Islet of Langerhans (tissue), 1 donor: Measurements from ENCODE around the gene TAF15.

Source experiments
- FAIRE-seq: peaks from one replicate; lab custom pipeline; 2011; peaks lifted over from hg19 to GRCh38; lab: Jason Lieb, UNC

TAF15 gene

DNA sequence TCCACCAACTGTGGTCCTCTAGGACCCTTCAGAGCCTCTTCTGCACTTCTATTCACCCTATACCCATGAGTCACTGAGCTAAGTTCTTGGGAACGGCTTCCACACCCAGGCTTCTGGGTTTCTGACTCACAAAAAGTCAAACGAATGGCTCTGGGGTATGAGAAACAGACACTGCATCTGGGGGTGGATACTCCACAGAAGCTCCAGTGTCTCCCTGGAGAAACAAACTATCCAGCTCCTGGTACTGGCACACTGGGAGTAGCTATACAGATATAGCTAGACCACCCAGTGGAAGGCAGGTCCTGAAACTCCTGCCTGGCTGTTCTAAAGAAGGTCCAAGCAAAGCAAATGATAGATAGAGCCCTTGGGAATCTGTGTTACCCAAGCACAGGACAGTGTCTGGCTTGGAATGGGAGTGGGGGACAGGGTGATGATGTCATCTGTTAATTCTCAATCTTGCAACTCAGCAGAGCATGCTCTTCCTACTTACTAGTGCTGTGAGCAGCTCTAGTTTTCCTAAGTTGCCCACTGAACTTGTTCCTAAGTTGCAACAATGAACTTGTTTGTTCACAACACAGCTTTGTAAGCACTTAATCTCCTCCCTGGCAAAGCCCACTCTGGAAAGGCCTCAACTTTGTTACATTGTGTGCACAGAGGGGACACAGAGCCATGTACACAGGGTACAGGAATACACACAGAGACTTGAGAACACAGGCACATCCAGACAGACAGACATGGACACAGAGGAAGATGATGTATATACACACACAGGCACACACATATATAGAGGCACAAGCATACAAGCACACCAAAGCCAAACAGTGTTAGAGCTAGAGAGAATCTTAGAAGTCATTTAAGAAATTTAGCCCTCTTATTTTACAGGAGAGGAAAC lies 20.6 kb upstream of the TAF15 start:
- FAIRE-seq: no peak

DNA sequence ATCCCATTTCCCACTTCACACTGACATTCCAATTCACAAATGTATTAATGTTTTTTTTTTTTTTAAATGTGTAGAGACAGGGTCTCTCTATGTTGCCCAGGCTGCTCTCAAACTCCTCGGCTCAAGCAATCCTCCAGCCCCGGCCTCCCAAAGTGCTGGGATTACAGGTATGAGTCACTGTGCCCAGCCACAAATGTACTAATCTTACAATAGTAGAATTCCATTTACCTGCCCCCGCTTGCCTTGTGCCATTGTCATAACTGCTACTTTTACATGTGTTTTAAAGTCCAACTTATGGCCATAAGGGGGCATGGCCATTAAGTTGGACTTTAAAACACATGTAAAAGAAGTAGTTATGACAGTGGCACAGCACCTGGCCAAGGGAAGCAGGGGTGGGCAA lies 18.4 kb upstream of the TAF15 start:
- FAIRE-seq: no peak

DNA sequence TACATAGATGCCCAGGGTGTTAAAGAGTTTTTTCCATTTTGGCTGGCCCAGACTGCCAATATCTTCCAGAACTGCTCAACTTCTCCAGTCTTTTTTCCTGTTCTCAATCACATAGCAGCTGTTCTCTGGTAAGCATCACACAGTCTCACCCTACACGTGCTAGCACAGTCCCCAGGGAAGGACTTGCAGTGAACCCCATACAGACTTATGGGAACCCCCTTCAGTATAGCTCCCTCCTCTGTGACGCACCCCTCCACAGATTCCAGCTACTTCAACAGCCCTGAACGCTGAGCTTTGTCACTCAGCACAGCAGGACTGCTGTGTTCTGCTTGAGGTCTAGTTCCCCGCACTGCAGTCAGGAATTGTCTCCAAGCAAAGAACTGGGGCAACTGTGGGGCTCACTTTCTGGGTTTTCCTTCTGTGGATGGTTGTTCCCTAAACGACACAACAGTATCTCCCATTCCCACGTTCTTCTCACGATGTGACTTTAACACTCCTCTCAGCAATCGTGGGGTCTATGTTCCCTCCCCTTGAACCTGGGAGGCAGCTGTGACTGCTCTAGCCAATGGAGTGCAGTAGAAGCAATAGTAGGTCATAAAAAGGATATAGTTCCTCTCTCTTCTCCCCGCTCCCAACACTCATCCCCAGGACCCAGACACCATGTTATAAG lies 17.5 kb upstream of the TAF15 start:
- no peak for FAIRE-seq

DNA sequence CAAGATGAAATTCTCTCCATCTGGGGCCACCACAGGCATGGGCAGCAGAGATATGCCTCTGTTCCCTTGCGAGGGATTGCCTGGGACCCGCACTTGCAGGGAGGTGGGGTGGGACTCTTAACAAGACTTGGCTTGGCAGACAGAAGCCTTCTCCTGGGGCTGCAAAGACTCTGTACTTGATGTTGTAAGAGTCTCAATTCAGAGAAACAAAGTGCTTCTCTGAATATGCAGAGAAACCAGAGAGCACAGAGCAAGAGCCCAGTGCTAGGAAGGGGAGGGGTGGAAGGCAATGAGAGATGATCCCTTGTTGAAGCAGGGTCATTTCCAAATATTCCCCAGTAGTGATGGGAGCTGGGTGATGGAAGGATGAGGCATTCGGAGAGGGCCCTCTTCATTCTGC lies 16.0 kb upstream of the TAF15 start:
- FAIRE-seq: no peak

DNA sequence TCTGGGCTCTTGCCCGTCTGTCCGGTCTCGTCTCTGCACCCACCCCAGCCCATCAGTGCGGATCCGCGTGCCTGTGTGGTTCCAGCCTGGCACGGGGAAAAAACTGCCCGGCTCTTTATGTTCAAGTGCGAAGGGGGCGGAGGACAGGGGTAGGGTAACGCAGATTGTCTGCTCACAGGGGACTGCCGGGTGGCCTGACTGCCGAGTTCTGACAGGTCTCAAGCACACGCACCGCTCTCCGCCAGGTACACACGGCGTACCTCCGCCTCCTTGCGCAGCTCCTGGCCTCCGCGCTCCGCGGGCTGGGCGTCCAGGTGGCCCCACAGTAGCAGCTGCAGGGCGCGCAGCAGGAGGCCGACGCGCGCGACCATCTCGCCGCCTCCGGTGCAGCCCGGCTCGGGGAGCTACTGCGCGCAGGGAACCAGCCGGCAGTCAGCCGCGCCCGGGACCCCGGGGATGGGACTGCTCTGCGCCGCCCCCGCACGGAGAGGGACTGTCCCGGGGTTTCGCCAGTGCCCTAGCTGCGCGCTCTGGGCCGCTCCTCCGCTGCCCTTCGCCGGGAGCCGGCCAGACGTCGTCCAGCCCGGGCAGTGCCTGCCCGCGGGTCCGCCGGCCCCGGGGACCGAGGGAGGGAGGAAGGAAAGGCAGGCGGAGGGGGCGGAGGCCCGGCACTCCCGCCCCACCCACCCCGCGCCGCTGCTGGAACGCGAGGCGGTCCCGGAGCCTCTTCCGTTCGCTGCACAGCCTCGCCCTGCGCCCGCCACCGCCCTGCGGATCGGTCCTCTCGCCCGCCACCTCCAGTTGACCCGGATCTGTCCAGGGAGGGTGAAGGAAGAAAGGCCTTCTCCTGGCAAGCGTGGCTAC lies 14.0 kb upstream of the TAF15 start, which contains the start of gene MMP28:
Gene MMP28 (minus strand): TSS at position 635 of the 864 bp plus-strand sequence. CDS start 264 bp downstream, at position 371.
- FAIRE-seq: no peak

DNA sequence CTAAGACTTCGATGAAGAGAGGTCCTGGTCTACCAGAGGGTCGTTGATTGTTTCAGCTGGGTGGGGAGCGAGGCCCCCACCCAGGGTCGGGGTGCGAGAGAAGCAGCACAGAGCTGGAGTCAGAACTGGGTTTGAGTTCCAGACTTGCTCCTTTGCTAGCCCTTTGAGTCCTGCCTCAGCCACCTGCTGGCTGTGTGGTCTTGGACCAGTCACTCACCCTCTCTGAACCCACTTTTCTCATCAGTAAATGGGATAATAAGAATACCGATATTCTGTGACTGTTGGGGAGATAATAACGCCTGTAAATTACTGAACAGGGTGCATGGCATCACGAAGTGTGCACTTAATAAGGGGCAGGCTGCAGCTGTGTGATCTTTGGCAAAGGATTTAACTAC lies 13.4 kb upstream of the TAF15 start:
- FAIRE-seq: no peak

DNA sequence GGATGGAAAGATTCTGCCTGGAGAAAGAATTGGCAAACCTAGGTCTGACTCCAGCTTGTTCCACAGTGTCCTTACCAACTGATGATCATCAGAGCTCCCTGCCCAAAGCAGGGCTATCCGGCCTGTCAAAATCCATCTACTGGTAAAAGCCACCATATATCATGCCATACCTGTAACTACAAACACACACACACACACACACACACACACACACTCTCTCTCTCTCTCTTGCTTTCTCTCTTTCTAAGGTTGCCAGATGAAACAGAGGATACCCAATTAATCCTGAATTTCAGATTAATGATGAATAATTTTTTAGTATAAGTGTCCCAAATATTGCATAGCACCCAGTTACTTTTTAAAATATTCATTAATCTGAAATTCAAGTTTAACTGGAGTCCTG lies 12.3 kb upstream of the TAF15 start:
- no peak for FAIRE-seq

DNA sequence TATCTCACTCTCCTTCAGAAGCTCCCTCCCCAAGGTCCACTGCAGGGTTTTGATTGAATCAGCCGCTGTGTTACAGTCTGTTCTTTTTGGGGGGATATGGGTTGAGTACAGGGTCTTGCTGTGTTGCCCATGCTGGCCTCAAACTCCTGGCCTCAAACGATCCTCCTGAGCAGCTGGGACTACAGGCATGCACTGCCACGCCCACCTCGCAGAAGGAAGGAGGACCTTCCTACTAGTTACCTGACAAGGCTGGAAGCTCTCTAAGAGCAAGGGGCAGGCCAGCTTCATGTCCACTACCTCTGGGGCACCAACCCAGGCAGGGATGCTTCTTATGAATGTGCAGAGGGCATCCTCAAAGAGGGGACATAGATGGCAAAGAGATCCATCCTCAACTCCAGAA lies 11.9 kb upstream of the TAF15 start:
- no peak for FAIRE-seq

DNA sequence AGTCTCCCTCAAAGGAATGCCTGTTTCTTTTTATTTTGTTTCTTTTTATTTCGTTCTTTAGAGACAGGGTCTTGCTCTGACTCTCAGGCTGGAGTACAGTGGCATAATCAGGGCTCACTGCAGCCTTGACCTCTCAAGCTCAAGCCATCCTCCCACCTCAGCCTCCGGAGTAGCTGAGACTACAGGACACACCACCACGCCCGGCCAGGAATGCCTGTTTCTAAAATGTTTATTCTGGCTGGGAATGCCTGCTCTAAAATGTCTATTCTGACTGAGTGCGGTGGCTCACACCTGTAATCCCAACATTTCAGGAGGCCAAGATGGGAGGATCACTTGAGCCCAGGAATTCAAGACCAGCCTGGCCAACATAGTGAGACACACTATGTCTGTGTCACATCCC lies 11.4 kb upstream of the TAF15 start:
- no peak for FAIRE-seq

DNA sequence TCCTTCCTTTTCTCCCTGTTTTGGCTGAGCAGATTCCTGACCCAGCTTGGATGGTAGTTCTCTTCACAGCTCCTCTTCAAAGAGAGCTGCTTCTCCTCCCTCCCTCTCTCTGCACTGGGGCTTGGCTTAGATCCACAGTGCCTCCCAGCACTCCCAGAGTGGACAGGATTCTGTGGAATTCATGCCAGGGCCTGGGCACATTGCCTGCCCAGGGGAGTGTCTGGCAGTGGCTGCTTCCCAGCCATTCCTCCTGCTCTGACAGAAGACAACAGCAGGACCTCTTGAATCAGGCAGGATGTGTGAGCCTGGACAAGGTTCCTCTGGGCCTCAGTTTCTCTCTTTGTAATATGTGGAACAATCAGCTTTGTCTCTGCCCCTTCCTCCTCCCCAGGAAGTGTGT lies 9.3 kb upstream of the TAF15 start:
- FAIRE-seq: no peak

DNA sequence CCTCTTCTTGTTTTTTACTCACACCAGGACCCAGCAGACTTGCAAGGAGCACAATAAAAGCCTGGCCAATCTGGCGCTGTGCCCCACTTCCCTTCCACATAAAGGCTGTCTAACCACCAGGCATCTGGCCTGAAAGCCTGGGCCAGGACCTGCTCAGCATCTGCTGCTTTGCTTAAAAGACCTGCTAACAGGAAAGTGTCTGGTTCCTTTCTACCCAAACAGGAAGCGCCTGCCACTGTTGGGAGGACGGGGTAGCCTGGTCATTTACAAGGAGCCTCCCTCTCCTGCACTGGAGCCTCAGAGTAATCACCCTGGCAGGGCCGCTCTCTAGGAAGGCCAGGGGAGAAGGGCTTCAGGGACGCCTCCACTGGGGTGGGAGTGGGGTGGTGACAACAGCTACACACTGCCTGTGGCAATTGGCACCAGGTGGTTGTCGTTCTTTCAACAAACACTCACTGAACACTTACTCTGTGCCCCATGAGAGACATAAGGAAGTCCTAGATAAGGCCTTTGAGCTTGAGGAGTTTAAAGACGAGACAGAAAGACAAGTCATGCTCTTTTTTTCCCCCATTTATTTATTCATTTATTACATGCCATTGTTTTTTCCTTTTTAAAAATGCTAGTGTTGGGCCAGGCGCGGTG lies 7.6 kb upstream of the TAF15 start:
- no peak for FAIRE-seq

DNA sequence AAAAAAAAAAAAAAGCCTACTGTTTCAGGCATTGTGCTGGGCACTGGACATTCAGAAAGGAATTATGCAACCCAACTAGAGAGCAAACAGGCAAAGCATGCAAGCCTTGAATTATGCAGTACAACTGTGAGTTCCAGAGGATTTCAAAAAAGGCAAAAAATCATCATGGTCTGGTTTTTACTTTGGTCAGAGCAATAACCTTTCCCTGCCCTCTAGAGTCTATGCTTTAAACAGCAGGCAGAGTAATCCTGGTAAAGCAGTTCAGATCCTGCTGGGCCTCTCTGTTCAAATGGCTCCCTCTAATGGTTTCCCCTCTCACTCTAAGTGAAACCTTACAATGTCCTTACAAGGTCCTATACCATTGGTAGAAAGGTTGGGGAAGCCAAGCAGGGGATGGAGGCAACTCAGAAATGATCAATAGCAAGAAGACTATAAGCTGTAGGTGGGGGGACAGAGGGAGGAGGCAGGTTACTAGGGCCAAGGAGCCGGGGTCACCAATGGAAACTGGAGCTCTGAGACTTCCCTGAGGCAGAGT lies 4.6 kb upstream of the TAF15 start:
- FAIRE-seq: no peak

DNA sequence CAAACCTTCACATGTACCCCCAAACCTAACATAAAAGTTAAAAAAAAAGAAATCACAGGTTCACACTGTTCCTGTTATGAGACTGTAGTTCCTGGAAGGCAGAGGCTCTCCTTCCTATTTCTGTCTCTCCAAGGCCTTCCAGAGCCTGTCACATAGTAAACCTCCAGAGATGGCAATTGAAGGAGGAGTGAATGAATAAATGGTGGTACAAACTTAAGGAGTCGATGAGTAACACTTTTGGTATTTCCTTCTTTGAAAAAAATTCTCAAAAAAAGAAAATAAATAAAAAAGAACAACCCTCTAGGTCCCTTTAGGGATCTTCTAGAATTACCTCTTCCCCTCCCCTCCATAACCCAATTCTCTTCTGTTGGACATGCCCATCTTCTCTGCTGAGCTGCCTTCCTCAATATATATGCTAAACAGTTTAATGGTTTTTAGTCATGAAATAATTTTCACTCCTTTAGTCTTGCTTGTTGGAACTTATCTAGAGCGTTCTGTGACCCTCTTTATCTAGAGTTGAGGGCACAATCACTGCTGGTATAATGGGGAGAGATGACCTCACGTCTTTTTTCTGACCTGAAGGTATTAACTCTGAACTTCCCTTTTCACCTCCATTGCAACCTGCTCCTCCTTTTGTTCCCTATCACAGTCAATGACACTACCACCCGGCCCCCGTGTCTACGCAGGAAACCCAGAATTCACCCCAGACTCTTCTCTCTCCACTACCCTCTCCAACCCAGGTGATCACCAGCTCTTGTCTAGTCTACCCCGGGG lies 1.7 kb upstream of the TAF15 start:
- no peak for FAIRE-seq

DNA sequence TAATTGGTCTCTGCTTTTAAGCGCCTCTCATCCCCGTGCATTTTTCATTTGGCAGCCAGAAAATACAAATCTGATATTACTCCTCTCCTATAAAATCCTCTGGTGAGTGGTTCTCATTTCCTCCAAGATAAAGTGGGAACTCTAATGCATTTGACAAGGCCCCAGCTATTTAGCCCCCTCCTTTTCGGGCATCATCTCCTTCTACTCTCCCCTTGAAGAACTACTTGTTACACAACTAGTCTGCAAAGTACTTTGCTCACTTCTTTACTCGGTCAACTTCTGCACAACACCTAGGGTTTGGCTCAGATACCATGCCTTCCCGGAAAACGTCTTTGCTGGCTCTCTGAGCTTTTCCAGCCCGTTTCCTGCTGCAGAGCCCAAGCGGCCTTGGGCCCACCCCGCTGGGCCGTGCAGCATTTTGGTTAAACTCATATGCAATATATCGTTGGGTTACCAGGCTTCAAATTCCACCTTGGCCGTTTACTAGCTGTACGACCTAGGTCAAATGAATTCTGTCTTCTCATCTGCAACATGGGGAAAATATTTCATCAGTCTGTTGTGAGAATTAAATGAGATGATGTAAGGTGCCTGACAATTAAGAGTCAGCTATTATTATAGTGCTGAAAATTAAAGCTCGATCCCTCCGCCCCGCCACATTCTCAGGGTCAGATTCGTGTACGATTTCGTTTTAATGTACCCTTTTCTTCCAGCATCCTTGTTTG lies 883 bp upstream of the TAF15 start:
- FAIRE-seq: no peak

DNA sequence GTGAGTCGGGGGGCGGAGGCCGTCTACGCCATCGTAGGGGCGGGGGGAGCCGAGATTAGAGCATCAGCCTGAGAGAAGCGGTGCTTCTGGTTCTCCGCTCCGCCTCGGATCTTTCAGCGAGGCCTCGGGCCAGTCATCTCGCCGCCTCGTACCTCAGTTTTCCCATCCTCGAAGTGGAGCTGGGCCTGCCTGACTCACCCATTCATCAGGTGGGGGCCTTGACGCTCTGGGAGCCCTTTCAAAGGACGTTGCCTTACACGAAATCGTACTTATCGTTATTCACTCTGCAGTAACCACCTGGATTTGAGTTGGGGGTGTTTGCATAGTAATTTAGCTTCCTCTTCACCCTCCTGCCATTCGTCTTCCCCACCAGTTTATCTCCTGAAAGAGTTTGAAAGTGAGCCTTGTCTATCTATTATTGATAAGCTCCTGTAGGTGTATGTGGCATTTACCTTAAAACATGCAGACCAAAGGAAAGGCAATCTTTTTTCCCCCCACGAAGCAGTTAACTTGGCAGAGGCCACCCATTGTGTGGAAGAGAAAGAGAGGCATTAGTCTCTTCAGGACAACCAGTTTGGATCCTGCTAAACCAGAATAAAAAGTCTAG lies 674 bp downstream of the TAF15 start:
- no peak for FAIRE-seq

DNA sequence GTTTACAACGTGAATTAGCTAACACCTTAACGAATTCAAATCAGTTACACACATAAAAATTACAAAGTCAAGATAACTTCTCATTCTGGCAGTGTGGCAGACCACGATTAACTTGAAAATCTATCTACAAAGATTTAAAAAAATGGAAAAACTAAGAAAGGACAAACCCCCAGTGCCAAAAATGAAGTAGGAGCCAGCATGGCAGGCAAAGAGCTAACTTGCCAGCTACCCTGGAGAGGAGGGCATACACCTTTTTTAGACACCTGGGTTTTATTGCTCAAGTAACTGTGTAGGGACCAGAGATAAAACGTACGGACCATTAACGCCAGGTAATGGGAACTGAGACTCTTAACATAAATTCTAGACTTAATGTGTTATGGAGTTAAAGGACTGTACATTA lies 2.5 kb downstream of the TAF15 start:
- no peak for FAIRE-seq

DNA sequence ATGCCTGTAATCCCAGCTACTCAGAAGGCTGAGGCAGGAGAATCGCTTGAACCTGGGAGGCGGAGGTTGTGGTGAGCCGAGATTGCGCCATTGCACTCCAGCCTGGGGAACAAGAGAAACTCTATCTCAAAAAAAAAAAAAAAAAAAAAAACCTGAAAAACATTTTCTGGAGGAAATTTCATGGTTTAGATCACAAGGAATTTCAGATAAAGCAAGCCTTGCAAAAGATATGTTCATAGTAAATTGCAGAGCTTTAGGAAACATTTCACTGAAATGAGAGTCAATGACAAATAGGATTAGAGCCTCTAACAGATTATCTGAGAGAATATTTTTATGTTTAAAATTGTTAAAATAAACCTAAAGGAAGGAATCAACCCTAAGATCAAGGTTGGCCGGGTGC lies 3.2 kb downstream of the TAF15 start:
- FAIRE-seq: no peak

DNA sequence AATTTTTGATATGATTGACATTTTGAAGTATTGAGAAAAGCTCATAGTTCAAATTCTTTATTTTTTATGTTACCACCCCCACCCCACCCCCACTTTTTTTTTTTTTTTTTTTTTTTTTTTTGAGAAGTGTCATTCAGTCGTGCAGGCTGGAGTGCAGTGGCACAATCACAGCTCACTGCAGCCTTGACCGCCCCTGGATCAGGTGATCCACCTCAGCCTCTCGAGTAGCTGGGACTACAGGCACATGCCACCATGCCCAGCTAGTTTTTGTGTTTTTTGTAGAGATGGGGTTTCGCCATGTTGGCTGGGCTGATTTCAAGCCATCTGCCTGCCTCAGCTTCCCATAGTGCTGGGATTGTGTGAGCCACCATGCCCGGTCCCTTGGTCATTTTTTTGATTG lies 7.4 kb downstream of the TAF15 start:
- no peak for FAIRE-seq

DNA sequence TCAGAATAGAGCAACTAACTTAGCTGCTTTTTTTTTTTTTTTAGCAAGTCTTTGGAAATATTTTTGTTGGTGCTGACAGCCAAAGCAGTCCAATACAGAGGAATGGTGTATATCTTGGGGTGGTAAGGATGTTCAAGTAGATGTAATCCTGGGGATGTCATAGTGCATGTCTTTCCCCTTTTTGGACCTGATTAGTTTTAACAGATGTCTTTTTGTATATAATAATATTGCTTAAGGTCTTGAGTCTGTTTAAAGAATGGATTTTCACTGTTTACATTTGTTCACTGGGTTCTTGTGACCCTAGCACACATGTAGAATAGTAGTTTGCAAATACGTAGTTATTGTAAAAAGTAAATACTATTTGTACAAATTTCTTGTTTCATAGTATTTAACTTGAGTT lies 7.9 kb downstream of the TAF15 start:
- no peak for FAIRE-seq

DNA sequence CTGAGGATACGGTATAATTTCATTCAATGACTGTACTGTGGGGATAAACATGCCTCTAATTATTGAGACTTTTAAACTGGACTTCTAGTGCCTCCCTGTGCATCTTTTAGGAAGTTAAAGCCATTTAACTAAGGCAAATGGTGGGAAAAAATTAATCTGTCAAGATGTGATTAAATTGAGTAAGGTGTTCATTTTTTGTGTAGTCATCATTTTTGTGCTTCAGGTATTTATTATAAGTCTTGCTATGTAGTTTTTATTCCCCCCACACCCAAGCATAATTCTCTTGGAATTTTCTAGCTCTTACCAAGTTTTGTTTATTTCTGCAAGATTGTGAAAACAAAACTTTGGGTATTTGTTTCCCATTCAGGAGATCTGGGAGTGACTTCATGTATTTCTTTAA lies 10.2 kb downstream of the TAF15 start:
- no peak for FAIRE-seq
